Liver (tissue), 9 donors: ENCODE measurements around the gene CUX1. TPM values are rescaled to one million over a fixed set of nuclear protein-coding genes. Genes with fewer than 3 reads are reported as not detected.

Experiments used
- DNase-seq: peaks from one replicate; pipeline ENCODE4 v3.0.0-alpha.2; 2017; ENCODE audit warnings: low spot score
- H3K27ac ChIP-seq, 2 donors: one replicate each; pipeline ENCODE4 v1.7.0; 2013; ENCODE audit warnings: inconsistent platforms in 2 of 2, low read length in 2 of 2, control low read depth in 1 of 2, low read depth in 1 of 2, mild to moderate bottlenecking in 1 of 2
- H3K27me3 ChIP-seq, 4 donors: one replicate each; pipeline versions ENCODE4 v1.6.1 to v1.7.0; 2013; ENCODE audit warnings: low read length in 3 of 4, inconsistent platforms in 1 of 4, mild to moderate bottlenecking in 1 of 4, moderate library complexity in 1 of 4; ENCODE audit not compliant: control insufficient read depth in 4 of 4, insufficient read depth in 4 of 4
- H3K36me3 ChIP-seq, 4 donors: one replicate each; pipeline versions ENCODE4 v1.6.1 to v1.7.0; 2013; ENCODE audit warnings: low read length in 3 of 4, mild to moderate bottlenecking in 3 of 4, low read depth in 1 of 4, moderate library complexity in 1 of 4; ENCODE audit not compliant: control insufficient read depth in 4 of 4, insufficient read depth in 3 of 4
- H3K4me1 ChIP-seq, 4 donors: one replicate each; pipeline versions ENCODE4 v1.6.1 to v1.7.0; 2013; ENCODE audit warnings: low read length in 3 of 4, mild to moderate bottlenecking in 3 of 4, moderate library complexity in 1 of 4; ENCODE audit not compliant: control insufficient read depth in 4 of 4, insufficient read depth in 4 of 4
- H3K4me3 ChIP-seq, 3 donors: one replicate each; pipeline versions ENCODE4 v1.6.1 to v1.7.0; 2013; ENCODE audit warnings: low read length in 3 of 3, control low read depth in 1 of 3, low read depth in 1 of 3, mild to moderate bottlenecking in 1 of 3
- H3K9ac ChIP-seq, 2 donors: one replicate each; pipeline ENCODE4 v1.7.0; 2013; ENCODE audit warnings: low read length in 2 of 2, mild to moderate bottlenecking in 2 of 2, moderate library complexity in 2 of 2, control low read depth in 1 of 2, low read depth in 1 of 2
- H3K9me3 ChIP-seq, 4 donors: one replicate each; pipeline versions ENCODE4 v1.6.1 to v1.7.0; 2013; ENCODE audit warnings: low read length in 3 of 4; ENCODE audit not compliant: control insufficient read depth in 4 of 4
- EGR1 ChIP-seq, 2 donors: IDR thresholded peaks; 2 replicates each; pipeline ENCODE4 v1.6.1; 2016 to 2018; ENCODE audit warnings: antibody characterized with exemption in 2 of 2, low read depth in 2 of 2
- FOXA1 ChIP-seq: IDR thresholded peaks from 2 replicates; pipeline ENCODE4 v1.6.1; 2016; ENCODE audit warnings: antibody characterized with exemption
- FOXA2 ChIP-seq: IDR thresholded peaks from 2 replicates; pipeline ENCODE4 v1.6.1; 2016; ENCODE audit warnings: antibody characterized with exemption
- GABPA ChIP-seq, 2 donors: IDR thresholded peaks in 1 of 2; conservative IDR thresholded peaks in 1 of 2; 2 replicates each; pipeline ENCODE4 v1.6.1; 2016; ENCODE audit warnings: antibody characterized with exemption in 2 of 2, mild to moderate bottlenecking in 1 of 2, moderate library complexity in 1 of 2
- HNF4A ChIP-seq, 2 donors: conservative IDR thresholded peaks; 2 replicates each; pipeline ENCODE4 v1.6.1; 2016; ENCODE audit warnings: antibody characterized with exemption in 2 of 2, mild to moderate bottlenecking in 2 of 2
- HNF4G ChIP-seq: IDR thresholded peaks from 2 replicates; pipeline ENCODE4 v1.6.1; 2016; ENCODE audit warnings: antibody characterized with exemption
- JUND ChIP-seq, 2 donors: IDR thresholded peaks; 2 replicates each; pipeline ENCODE4 v1.6.1; 2016; ENCODE audit warnings: antibody characterized with exemption in 2 of 2
- RXRA ChIP-seq, 2 donors: IDR thresholded peaks; 2 replicates each; pipeline ENCODE4 v1.6.1; 2017 to 2018; ENCODE audit warnings: antibody characterized with exemption in 2 of 2, mild to moderate bottlenecking in 1 of 2
- SP1 ChIP-seq: IDR thresholded peaks from 2 replicates; pipeline ENCODE4 v1.6.1; 2018; ENCODE audit warnings: antibody characterized with exemption, mild to moderate bottlenecking
- TAF1 ChIP-seq: conservative IDR thresholded peaks from 2 replicates; pipeline ENCODE4 v1.6.1; 2016; ENCODE audit warnings: antibody characterized with exemption, mild to moderate bottlenecking
- WGBS: extraction: QIAGEN DNeasy Blood & Tissue Kit; methylation state at CpG from one replicate; pipeline ENCODE4 v1.1.7; 2013; 5-methylcytosine and 5-hydroxymethylcytosine counted together
- polyA plus RNA-seq, 2 donors: library from polyadenylated mRNA; stranded (reverse) in 1 of 2; unstranded in 1 of 2; fragments of 200-250 nt in 1 of 2; fragments of >200 nt in 1 of 2; fragmentation: Nextera tagmentation in 1 of 2; extraction: Ambion mirVana in 1 of 2; gene quantifications; one replicate each; pipeline versions ENCODE4 v1.2.1 to v1.2.3, GENCODE V29; 2013 to 2015
- total RNA-seq, 2 donors: library from RNA; depleted of rRNA; stranded (reverse); fragments of >200 nt; gene quantifications; one replicate each; pipeline ENCODE4 v1.2.3, GENCODE V29; 2014
- TF ChIP-seq, protein P1 (sequence below): IDR thresholded peaks from 2 replicates; pipeline ENCODE4 v1.6.1; 2016; ENCODE audit warnings: antibody characterized with exemption
- TF ChIP-seq, protein P2 (sequence below): IDR thresholded peaks from 2 replicates; pipeline ENCODE4 v1.6.1; 2016; ENCODE audit warnings: antibody characterized with exemption, mild to moderate bottlenecking
- TF ChIP-seq, protein P3 (sequence below): fragments of 150-350 bp; IDR thresholded peaks from 2 replicates; pipeline ENCODE4 v1.5.1; 2017; ENCODE audit warnings: improper control_type of control experiment, low read depth, low read length; ENCODE audit not compliant: missing input control
- donor health status: healthy.
- donor health status: healthy.
- donor health status: healthy.
- donor health status: healthy.
- donor health status: healthy.

CUX1 gene
- total and polyA plus RNA-seq, 4 donors: 18.6 to 40.6 (median 21.4) TPM

DNA sequence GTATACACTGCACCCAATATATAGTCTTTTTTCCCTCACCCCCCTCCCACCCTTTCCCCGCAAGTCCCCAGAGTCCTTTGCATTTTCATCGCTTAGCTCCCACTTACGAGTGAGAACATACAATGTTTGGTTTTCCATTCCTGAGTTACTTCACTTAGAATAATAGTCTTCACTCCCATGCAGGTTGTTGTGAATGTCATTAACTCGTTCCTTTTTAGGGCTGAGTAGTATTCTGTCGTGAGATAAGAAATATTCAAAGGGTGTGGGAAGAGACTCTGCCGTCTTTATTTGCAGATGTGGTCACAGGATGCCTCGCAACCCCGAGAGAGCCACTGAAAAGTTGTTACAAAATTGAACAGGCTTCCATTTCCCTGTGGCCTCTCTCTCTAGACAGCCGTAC, 331.4 kb downstream of the CUX1 start:
- Histone ChIP-seq H3K9me3 (no peaks in the 10 kb centered on the region), H3K9ac (no peak overlapping the region), H3K4me1 (peaks cover 0 to 4% (median 0%) of the 10 kb centered on the region in 4 donors), H3K27me3 (no peaks in the 10 kb centered on the region), H3K27ac (no peak overlapping the region), H3K36me3 (peaks cover 0 to 8% (median 2%) of the 10 kb centered on the region in 4 donors), H3K4me3 (no peak overlapping the region)
- TF ChIP-seq, protein P1, sequence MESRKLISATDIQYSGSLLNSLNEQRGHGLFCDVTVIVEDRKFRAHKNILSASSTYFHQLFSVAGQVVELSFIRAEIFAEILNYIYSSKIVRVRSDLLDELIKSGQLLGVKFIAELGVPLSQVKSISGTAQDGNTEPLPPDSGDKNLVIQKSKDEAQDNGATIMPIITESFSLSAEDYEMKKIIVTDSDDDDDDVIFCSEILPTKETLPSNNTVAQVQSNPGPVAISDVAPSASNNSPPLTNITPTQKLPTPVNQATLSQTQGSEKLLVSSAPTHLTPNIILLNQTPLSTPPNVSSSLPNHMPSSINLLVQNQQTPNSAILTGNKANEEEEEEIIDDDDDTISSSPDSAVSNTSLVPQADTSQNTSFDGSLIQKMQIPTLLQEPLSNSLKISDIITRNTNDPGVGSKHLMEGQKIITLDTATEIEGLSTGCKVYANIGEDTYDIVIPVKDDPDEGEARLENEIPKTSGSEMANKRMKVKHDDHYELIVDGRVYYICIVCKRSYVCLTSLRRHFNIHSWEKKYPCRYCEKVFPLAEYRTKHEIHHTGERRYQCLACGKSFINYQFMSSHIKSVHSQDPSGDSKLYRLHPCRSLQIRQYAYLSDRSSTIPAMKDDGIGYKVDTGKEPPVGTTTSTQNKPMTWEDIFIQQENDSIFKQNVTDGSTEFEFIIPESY: no peak
- TF ChIP-seq EGR1 (IDR thresholded peaks at IDR 0.05; ENCODE audit: low read depth in 2 of 2) (no peak), FOXA1 (no peak), HNF4A (conservative IDR thresholded peaks at IDR 0.05) (no peak), GABPA (IDR thresholded peaks at IDR 0.05 in 1 of 2, conservative IDR thresholded peaks at IDR 0.05 in 1 of 2) (no peak), SP1 (no peak), HNF4G (no peak), JUND (IDR thresholded peaks at IDR 0.05) (no peak), RXRA (IDR thresholded peaks at IDR 0.05) (no peak)
- TF ChIP-seq, protein P2, sequence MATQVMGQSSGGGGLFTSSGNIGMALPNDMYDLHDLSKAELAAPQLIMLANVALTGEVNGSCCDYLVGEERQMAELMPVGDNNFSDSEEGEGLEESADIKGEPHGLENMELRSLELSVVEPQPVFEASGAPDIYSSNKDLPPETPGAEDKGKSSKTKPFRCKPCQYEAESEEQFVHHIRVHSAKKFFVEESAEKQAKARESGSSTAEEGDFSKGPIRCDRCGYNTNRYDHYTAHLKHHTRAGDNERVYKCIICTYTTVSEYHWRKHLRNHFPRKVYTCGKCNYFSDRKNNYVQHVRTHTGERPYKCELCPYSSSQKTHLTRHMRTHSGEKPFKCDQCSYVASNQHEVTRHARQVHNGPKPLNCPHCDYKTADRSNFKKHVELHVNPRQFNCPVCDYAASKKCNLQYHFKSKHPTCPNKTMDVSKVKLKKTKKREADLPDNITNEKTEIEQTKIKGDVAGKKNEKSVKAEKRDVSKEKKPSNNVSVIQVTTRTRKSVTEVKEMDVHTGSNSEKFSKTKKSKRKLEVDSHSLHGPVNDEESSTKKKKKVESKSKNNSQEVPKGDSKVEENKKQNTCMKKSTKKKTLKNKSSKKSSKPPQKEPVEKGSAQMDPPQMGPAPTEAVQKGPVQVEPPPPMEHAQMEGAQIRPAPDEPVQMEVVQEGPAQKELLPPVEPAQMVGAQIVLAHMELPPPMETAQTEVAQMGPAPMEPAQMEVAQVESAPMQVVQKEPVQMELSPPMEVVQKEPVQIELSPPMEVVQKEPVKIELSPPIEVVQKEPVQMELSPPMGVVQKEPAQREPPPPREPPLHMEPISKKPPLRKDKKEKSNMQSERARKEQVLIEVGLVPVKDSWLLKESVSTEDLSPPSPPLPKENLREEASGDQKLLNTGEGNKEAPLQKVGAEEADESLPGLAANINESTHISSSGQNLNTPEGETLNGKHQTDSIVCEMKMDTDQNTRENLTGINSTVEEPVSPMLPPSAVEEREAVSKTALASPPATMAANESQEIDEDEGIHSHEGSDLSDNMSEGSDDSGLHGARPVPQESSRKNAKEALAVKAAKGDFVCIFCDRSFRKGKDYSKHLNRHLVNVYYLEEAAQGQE: no peak
- WGBS: 95% methylated on average over 9 of the region's 9 CpGs
- no peak for DNase-seq

DNA sequence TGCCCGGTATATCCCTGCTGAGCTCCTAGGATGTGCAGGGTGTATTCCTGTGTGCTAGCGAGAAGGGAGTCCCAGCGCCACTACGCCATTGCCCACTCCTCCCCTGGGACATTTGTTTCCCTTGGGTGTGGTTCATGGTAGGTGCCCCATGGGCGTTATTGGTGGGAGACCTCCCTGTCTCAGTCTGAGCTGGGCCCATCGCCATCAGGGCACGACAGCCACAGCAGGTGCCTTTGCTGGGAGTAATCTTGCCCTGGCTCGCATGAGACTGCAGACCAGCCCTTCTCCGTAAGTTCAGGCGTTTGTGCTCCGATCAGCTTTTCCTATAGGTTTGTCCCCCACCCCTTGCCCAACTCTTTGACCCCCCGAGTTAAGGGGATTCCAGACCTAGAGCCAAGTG, 332.0 kb downstream of the CUX1 start:
- no peak overlapping the region for H3K9ac ChIP-seq
- H3K27me3 ChIP-seq: no peaks in the 10 kb centered on the region
- no peak overlapping the region for H3K4me3 ChIP-seq
- peaks cover 0 to 4% (median 0%) of the 10 kb centered on the region in 4 donors for H3K4me1 ChIP-seq
- no peaks in the 10 kb centered on the region for H3K9me3 ChIP-seq
- TF ChIP-seq, protein P1: no peak
- TF ChIP-seq FOXA2: no peak
- TF ChIP-seq TAF1: no peak
- TF ChIP-seq, protein P2: no peak
- TF ChIP-seq, protein P3, sequence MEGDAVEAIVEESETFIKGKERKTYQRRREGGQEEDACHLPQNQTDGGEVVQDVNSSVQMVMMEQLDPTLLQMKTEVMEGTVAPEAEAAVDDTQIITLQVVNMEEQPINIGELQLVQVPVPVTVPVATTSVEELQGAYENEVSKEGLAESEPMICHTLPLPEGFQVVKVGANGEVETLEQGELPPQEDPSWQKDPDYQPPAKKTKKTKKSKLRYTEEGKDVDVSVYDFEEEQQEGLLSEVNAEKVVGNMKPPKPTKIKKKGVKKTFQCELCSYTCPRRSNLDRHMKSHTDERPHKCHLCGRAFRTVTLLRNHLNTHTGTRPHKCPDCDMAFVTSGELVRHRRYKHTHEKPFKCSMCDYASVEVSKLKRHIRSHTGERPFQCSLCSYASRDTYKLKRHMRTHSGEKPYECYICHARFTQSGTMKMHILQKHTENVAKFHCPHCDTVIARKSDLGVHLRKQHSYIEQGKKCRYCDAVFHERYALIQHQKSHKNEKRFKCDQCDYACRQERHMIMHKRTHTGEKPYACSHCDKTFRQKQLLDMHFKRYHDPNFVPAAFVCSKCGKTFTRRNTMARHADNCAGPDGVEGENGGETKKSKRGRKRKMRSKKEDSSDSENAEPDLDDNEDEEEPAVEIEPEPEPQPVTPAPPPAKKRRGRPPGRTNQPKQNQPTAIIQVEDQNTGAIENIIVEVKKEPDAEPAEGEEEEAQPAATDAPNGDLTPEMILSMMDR: no peak
- TF ChIP-seq HNF4G: no peak
- no peak for DNase-seq
- no peak overlapping the region for H3K27ac ChIP-seq
- 97% methylated on average over 12 of the region's 12 CpGs for WGBS
- H3K36me3 ChIP-seq: peaks cover 0 to 8% (median 3%) of the 10 kb centered on the region in 4 donors
